HG03571 (cell line): ENCODE measurements around the gene SENP8.
"Not testable (repeated sequence)": the region's sequence is repeated elsewhere in the genome, so short reads cannot be mapped to it uniquely, and the experiment has no call there.

Source experiments
- ATAC-seq: cut with Tn5 transposase; IDR thresholded peaks from one replicate; pipeline ENCODE4 v1.9.1; 2021; ENCODE audit not compliant: unreplicated experiment

SENP8 gene

GRCh38 chr15:72155003-72155621 lies 36.9 kb downstream of the SENP8 start:
- ATAC-seq = no peak

- ATAC-seq = no peak
Observed at GRCh38 chr15:72155635-72156616, 37.7 kb downstream of the SENP8 start.

DNA sequence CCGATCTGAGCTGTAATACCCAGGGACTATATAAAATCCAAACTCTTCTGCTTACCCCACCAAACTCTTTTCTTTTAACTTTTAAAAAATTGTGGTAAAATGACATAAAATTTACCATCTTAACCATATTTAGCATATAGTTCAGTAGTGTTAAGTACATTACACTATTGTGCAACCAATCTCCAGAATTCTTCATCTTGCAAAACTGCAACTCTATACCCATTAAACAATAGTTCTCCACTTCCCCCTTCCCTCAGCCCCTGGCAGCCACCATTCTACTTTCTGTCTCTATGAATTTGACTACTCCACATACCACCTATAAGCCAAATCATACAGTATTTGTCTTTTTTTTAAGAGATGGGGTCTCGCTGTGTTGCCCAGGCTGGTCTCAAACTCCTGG lies 38.7 kb downstream of the SENP8 start:
- ATAC-seq = no peak

GRCh38 chr15:72160696-72161245 lies 42.6 kb downstream of the SENP8 start:
- no peak for ATAC-seq

DNA sequence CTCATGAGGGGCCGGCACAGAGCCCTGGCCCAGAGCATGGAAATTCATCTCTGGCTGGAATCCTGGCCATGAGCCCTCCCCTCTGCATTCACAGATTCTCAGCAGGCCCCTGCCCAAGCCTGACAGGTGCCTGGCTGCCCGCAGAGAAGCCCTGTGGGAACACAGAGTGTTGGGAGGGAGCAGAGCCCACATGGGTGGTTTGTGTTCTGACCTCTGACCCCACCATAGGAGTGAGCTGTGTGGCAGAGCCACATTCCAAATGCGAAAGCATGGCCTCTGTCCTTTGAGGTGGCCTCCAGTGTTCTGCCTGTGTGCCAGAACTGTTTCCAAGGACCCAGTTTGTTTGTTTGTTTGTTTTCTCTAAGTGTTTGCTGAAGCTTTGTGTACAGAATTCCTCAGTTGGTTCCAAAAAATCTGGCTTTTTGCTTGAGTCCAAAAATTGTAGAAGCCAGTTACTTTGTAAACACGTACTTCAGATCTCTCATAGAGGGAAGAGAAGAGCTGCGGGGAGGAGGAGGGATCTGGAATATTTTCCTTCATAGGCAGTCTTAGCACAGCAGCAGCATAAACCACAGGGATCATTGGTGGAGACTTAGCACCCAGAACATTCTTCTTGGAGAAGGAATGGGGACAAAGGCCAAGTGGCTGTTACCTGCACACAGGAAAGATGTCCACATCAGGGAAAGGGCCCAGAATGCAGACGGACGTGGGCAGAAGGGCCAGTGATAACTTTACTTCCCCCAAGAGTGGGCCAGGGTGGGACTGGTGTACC lies 43.3 kb downstream of the SENP8 start:
- ATAC-seq = no peak

GRCh38 chr15:72162569-72162968 lies 44.4 kb downstream of the SENP8 start:
- no peak for ATAC-seq

- no peak for ATAC-seq
Observed at GRCh38 chr15:72163719-72164118, 45.5 kb downstream of the SENP8 start.

DNA sequence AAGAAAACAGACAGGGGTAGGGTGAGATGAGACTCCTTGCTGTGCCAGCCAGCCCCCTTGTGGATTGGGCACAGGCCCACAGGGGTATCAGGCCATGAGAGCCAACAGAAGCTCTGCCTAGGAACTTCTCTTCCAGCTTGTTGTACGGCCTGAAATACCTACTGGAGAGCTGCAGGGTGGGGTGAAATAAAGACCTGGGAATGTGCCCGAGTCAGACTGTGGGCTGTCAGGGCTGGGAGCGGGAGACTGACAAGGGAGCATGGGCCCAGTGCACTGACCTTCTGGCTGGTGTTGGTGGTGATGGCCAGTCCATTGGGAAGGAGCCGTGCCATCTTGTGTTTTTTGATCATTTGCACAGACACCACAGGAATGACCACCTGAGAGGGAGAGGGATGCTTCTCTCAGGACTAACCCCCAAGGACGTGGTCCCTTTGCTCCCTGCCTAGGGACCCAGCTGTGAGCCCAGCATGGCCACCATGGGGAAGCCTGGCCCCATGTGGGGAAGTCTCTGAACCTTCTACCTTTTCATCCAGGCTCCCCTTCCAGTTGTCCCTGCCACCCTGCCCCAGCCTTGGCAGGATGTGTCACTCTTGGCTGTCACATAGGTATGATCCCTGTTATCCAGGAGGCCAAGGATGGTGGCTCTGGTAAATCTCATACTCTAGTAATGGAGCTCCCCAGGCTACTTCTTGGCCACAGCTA lies 48.7 kb downstream of the SENP8 start:
- no peak for ATAC-seq

GRCh38 chr15:72167445-72167844 lies 49.2 kb downstream of the SENP8 start:
- no peak for ATAC-seq

DNA sequence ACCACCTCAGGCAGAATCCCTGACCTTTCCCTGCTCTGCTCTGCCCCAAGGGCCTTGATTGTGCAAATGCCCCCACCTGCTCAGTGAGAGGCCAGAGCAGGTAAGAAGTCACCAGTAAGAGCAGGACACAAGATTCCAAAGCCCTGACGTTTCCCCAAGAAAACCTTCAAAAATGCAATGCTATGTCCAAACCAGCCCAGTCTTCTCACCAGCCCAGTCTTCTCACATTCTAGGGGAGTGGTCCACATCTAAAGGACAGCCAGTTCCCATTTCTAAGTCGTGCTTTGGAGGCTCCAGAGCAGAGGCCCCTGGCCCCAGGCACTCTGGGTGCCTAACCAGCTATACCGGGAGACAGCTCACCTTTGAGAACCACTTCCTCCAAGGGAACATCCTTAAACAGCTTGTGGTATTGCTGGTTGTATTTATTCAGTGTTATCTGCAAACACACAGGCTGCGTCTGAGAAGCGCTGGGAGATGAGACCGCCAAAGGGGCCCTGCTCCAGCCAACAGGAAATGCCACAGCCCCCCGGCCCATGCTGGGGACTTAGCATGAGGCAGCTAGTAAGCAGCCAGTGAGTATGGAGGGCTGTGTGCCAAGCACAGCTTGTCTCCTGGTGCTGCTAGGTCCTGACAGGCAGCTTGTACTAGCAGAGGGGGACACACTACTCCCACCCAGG lies 50.1 kb downstream of the SENP8 start:
- ATAC-seq = no peak

- no peak for ATAC-seq
Observed at GRCh38 chr15:72168808-72169190, 50.6 kb downstream of the SENP8 start.

GRCh38 chr15:72169236-72169920 lies 51.2 kb downstream of the SENP8 start:
- no peak for ATAC-seq

DNA sequence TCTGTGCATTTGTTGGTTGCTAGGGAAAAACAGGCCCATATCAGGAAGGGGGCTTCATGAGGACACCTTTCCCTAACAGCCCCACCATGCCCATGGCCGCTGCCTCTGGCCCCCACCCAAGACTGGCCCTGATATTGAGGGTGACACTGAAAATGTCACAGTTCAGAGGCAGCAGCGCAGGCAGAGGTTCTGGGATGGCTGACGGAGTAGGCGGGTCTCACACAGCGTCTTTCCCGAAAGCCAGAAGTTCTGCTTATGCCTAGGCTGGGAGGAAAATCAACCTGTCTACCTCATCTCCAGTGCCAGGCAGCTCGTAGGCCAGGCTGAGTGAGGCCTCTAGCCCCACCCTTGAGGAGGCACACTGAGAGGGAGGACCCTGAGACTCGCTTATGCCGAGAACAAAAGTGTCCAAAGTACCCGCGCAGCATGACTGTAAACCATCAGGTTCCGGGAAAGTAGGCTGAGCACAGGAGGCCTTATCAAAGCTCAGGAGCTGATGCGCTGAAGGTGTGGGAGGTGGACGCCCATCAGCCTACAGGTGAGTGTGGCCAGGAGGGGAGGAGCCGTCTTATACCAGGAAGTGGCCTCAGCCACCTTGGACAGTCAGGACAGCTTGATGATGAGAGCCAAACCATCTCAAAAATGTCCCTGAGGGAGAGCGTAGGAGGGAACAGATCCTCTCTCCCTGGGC lies 51.9 kb downstream of the SENP8 start:
- no peak for ATAC-seq

DNA sequence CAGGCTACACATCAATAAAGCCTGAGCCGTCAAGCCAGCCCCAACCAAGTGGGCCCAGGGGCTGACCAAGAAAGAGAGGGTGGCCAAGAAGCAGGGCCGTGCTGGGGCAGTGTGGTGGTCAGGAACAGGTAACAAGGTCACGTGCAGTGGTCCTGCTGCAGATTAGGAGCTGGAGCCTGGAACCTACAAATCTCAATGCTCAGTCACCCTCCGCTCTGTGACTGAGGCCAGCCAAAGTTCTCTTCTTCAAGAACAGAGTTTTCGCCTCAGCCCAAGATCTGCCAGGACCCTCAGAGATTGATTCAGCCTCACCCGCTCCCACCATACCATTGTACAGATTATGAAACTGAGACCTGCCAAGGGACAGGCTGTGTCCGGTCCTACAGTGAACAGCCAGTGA lies 52.5 kb downstream of the SENP8 start:
- no peak for ATAC-seq

DNA sequence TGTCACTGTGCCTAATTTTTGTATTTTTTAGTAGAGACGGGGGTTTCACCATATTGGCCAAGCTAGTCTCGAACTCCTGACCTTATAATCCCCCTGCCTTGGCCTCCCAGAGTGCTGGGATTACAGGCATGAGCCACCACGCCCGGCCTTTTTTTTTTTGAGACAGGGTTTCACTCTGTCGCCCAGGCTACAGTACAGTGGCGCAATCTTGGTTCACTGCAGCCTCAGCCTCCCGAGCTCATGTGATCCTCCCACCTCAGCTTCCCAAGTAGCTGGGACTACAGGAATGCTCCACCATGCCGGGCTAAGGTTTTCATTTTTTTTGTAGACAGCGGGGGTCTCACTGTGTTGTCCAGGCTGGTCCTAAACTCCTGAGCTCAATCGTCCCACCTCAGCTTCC lies 53.8 kb downstream of the SENP8 start:
- ATAC-seq = not testable (repeated sequence)

DNA sequence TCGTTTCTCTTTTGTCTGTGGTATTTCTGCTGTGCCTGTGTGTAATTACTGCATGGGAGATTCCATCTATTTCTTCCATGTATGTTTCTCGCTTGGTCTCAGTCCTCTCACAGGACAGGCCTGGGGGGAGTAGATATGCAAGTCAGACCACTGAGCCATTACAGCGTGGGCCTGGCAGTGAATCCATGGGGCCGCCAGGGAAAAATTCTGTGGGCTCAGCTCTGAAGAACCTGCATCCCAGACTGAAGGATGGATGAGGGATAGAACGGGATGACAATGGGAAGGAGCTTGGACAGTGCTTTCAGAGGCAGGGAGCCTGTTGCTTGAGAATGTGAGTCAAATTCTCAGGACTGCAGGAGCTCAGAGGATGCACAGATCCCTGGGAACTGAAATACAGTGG lies 54.6 kb downstream of the SENP8 start:
- ATAC-seq = no peak

DNA sequence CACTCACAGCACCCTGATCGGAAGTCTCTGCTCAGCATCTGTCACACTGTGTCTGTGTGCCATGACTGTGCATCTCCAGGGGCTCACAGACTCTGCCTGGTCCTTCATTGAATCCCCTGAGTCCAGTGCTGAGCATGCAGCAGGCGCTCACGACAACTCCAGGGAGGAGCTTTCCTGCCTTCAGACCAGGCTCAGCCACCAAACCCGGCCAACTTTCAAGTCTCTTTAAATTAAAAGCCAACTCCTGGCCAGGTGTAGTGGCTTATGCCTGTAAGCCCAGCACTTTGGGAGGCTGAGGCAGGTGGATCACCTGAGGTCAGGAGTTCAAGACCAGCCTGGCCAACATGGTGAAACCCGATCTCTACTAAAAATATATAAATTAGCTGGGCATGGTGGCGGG lies 55.2 kb downstream of the SENP8 start:
- no peak for ATAC-seq

- ATAC-seq = no peak
Observed at GRCh38 chr15:72173864-72174550, 55.8 kb downstream of the SENP8 start.
